HUES64 (cell line): Measurements from ENCODE around the gene CDC37L1.

Source experiments
- H3K27ac ChIP-seq: 2 replicates; pipeline ENCODE4 v1.7.0; 2013; ENCODE audit warnings: low read depth, low read length, inconsistent platforms
- H3K27me3 ChIP-seq: 2 replicates; pipeline ENCODE4 v1.6.1; 2013; ENCODE audit warnings: mild to moderate bottlenecking, low read length; ENCODE audit not compliant: insufficient read depth
- H3K36me3 ChIP-seq: 2 replicates; pipeline ENCODE4 v1.6.1; 2013; ENCODE audit warnings: mild to moderate bottlenecking, low read length; ENCODE audit not compliant: insufficient read depth
- H3K4me1 ChIP-seq: 2 replicates; pipeline ENCODE4 v1.6.1; 2013; ENCODE audit warnings: mild to moderate bottlenecking, low read length, moderate library complexity; ENCODE audit not compliant: insufficient read depth
- H3K4me3 ChIP-seq: 2 replicates; pipeline ENCODE4 v1.5.1; 2013; ENCODE audit warnings: mild to moderate bottlenecking, low read length, moderate library complexity
- H3K9ac ChIP-seq: 2 replicates; pipeline ENCODE4 v1.6.1; 2013; ENCODE audit warnings: mild to moderate bottlenecking, low read depth, low read length
- H3K9me3 ChIP-seq: 2 replicates; pipeline ENCODE4 v1.6.1; 2013; ENCODE audit warnings: low read depth, low read length; ENCODE audit not compliant: insufficient read depth
- WGBS: fragments of 150-250, 120-280 bp; methylation state at CpG from one replicate; pipeline ENCODE4 v1.1.7; 2013; ENCODE audit warnings: missing lambda C conversion rate; 5-methylcytosine and 5-hydroxymethylcytosine counted together

Gene CDC37L1

DNA sequence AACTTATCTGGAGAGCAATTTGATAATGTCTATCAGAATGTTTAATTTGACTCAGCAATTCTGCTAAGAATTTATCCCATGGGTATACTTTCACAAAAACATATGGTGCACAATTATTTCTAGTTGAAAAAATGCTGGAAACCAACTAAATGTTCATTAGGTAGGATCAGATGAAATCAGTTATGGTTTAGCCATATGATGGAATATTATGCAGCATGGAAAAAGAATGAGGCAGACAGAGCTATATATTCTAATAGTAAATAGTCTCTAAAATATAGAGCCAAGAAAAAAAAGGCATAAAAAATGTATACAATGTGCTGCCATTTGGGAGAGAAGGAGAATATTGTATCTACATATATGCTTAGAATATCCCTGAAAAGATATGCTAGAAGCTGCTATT is 9.5 kb upstream of the CDC37L1 start:
- Histone ChIP-seq H3K4me1 (peaks cover 22% of the 10 kb centered on the region), H3K9ac (no peak overlapping the region), H3K4me3 (no peak overlapping the region), H3K27ac (no peak overlapping the region), H3K9me3 (no peaks in the 10 kb centered on the region), H3K36me3 (no peaks in the 10 kb centered on the region), H3K27me3 (peaks cover 8% of the 10 kb centered on the region; the same call in 1 of the 2 replicates)

- Histone ChIP-seq H3K27me3 (peaks cover 8% of the 10 kb centered on the region; the same call in 1 of the 2 replicates), H3K9ac (no peak overlapping the region; the same call in 1 of the 2 replicates), H3K36me3 (no peaks in the 10 kb centered on the region), H3K4me1 (peaks cover 15% of the 10 kb centered on the region), H3K9me3 (no peaks in the 10 kb centered on the region), H3K4me3 (no peak overlapping the region), H3K27ac (no peak overlapping the region; the same call in 1 of the 2 replicates)
- WGBS, result 55% methylated on average over 2 of the region's 3 CpGs
These were observed 8.8 kb upstream of the CDC37L1 start for GRCh38 chr9:4670591-4670990.

DNA sequence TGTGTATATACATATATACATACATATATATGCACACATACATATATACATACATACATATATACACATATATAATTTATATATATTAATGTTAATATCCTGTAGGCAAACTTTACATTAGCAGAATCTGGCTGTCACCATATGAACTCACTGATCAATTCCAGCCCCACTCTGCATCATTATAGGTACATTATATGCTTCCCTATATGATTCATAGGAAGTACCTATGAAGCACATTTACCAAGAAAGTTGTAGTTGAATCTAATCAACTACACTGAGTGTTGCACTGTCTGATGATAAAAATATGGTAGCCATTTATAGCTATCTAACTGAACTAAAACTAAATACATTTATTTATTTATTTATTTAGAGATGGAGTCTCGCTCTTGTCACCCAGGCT is 7.6 kb upstream of the CDC37L1 start:
- Histone ChIP-seq H3K27me3 (peaks cover 8% of the 10 kb centered on the region; the same call in 1 of the 2 replicates), H3K36me3 (no peaks in the 10 kb centered on the region), H3K4me3 (no peak overlapping the region), H3K9me3 (no peaks in the 10 kb centered on the region), H3K27ac (no peak overlapping the region), H3K4me1 (peaks cover 9% of the 10 kb centered on the region; the same call in 1 of the 2 replicates), H3K9ac (no peak overlapping the region)
- WGBS, result 87% methylated on average over 1 of the region's 1 CpG

- Histone ChIP-seq H3K9me3 (no peaks in the 10 kb centered on the region), H3K36me3 (no peaks in the 10 kb centered on the region), H3K9ac (no peak overlapping the region), H3K27ac (no peak overlapping the region), H3K27me3 (no peaks in the 10 kb centered on the region), H3K4me1 (peaks cover 24% of the 10 kb centered on the region), H3K4me3 (no peak overlapping the region)
These were observed 4.6 kb upstream of the CDC37L1 start for GRCh38 chr9:4674783-4675182.

DNA sequence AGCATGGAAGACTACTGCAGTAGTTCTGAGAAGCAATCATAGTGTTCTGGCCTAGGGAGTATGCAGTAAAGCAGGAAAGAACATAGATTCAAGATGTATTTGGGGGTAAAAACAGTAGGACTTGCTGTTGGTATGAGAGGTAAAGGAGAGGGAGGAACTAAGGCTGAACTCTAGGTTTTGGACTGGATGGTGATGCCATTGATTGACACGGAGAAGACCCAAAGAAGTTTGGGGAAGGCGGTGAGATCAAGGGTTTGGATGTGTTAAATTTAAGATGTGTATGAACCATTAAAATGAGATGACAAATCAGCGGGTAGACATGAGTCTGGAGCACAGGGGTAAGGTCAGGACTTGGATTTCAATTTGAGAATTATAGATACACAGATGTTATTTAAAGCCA is 2.0 kb upstream of the CDC37L1 start:
- Histone ChIP-seq H3K27me3 (no peaks in the 10 kb centered on the region), H3K9me3 (no peaks in the 10 kb centered on the region), H3K36me3 (no peaks in the 10 kb centered on the region), H3K27ac (no peak overlapping the region), H3K4me3 (no peak overlapping the region), H3K9ac (no peak overlapping the region), H3K4me1 (peaks cover 23% of the 10 kb centered on the region)
- WGBS, result 94% methylated on average over 3 of the region's 3 CpGs

DNA sequence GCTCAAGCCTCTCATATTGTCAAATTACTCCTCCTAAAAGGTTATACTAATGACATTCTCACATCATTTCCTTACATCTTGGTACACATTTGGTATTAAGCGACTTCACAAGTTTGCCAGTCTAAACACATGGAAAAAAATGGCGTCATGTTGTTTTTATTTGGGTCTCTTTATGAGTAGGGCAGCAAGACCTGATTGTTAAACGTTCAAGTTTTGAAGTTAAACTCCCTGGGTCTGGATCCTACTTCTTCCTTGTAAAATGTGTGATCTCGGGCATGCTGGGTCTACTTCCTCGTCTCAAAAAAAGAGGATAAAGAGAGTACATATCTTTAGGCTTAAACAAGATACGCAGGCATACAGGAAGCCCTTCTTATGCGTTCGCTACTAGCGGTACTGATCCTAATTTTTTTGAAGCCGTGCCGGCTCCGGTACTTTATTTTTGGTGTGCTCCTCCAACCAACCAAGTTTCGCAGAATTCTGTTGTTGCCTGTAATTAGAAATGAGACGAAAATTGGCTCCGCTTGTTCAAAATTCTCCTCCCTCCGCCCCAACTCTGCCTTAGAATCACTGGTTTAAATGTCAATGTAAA is 596 bp upstream of the CDC37L1 start:
- 4% methylated on average over 16 of the region's 16 CpGs for WGBS
- Histone ChIP-seq H3K4me3 (peak overlapping the region; percentile 66), H3K9me3 (no peaks in the 10 kb centered on the region), H3K27me3 (no peaks in the 10 kb centered on the region), H3K9ac (peak overlapping the region; percentile 91), H3K36me3 (no peaks in the 10 kb centered on the region), H3K4me1 (peaks cover 23% of the 10 kb centered on the region), H3K27ac (peak overlapping the region; percentile 96)

GRCh38 chr9:4680173-4680525 is 780 bp downstream of the CDC37L1 start:
- H3K27me3 ChIP-seq, result no peaks in the 10 kb centered on the region
- H3K27ac ChIP-seq, result peak overlapping the region; percentile 91; the same call in 1 of the 2 replicates
- H3K9ac ChIP-seq, result peak overlapping the region; percentile 80
- peaks cover 23% of the 10 kb centered on the region for H3K4me1 ChIP-seq
- peak overlapping the region; percentile 66 for H3K4me3 ChIP-seq
- no peaks in the 10 kb centered on the region for H3K9me3 ChIP-seq
- peaks cover 6% of the 10 kb centered on the region for H3K36me3 ChIP-seq
- whole genome bisulfite sequencing, result 4% methylated on average over 10 of the region's 10 CpGs

DNA sequence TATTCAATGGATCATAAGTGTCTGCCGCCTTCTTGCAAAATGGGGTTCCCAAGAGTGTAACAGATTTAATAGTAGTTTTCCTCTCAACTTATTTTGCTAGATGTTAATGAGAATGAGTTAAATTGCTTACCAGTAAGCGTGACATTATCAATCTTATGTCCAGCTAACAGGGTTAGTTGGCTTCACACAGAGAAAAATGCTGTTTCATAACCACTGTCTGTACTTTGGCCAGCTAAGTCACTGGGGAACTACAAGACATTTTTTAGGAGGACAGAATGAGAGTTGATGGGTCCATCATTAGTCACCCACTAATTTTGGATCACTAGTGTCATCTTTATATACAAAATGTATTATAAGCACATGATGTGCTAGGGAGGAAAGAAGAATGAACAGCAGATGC is 1.4 kb downstream of the CDC37L1 start:
- peak overlapping the region; percentile 80; the same call in 1 of the 2 replicates for H3K9ac ChIP-seq
- peaks cover 12% of the 10 kb centered on the region for H3K36me3 ChIP-seq
- H3K9me3 ChIP-seq, result no peaks in the 10 kb centered on the region
- H3K4me1 ChIP-seq, result peaks cover 23% of the 10 kb centered on the region
- H3K4me3 ChIP-seq, result peak overlapping the region; percentile 66
- H3K27me3 ChIP-seq, result no peaks in the 10 kb centered on the region
- 80% methylated on average over 2 of the region's 2 CpGs for WGBS
- H3K27ac ChIP-seq, result no peak overlapping the region

- Histone ChIP-seq H3K9ac (no peak overlapping the region), H3K4me3 (no peak overlapping the region), H3K36me3 (peaks cover 46% of the 10 kb centered on the region), H3K4me1 (peaks cover 8% of the 10 kb centered on the region; the same call in 1 of the 2 replicates), H3K27ac (no peak overlapping the region), H3K9me3 (no peaks in the 10 kb centered on the region), H3K27me3 (no peaks in the 10 kb centered on the region)
- WGBS, result 92% methylated on average over 4 of the region's 4 CpGs
These were observed 5.5 kb downstream of the CDC37L1 start for GRCh38 chr9:4684820-4685219.

DNA sequence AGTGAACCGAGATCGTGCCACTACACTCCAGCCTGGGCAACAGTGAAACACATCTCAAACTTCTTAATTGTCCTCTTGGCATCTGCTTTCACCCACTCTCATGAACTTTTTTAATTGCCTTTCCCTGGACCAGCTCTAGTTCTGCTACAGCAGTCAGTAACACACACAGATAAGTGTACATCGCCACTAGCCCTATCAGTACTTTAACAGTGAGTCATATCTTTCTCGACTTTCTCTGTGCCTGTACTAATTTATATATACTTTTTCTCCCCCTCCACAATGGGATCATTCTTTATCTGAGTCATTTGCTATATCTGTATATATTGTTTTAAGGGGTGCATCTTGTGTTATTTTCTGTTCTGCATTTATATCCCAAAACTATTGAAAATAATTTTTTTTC is 6.7 kb downstream of the CDC37L1 start:
- Histone ChIP-seq H3K36me3 (peaks cover 59% of the 10 kb centered on the region), H3K9ac (no peak overlapping the region), H3K27me3 (no peaks in the 10 kb centered on the region), H3K4me1 (0 out of 2 replicates have a peak, but pooled peaks cover under 1% of the 10 kb centered on the region), H3K9me3 (no peaks in the 10 kb centered on the region), H3K4me3 (no peak overlapping the region), H3K27ac (no peak overlapping the region)
- 96% methylated on average over 4 of the region's 4 CpGs for WGBS

DNA sequence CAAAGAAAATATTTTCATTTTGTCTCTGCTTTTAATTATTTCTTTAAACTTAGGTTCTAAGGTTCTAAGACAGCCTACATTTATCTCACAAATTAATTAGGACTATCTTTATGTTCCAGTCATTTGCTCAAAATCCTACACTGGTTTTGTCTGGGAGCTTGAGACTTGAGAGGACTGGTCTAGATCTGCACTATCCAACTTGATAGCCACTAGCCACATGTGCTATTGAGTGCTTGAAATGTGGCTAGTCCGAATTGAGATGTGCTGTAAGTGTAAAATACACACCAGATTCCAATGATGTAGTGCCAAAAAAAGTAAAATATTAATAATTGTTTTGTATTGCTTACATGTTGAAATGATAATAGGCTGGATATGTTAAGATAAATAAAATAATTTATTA is 7.2 kb downstream of the CDC37L1 start:
- 100% methylated on average over 1 of the region's 1 CpG for WGBS
- no peak overlapping the region for H3K27ac ChIP-seq
- H3K4me1 ChIP-seq, result no peaks in the 10 kb centered on the region
- H3K4me3 ChIP-seq, result no peak overlapping the region
- peaks cover 63% of the 10 kb centered on the region for H3K36me3 ChIP-seq
- H3K9ac ChIP-seq, result no peak overlapping the region
- no peaks in the 10 kb centered on the region for H3K9me3 ChIP-seq
- no peaks in the 10 kb centered on the region for H3K27me3 ChIP-seq

DNA sequence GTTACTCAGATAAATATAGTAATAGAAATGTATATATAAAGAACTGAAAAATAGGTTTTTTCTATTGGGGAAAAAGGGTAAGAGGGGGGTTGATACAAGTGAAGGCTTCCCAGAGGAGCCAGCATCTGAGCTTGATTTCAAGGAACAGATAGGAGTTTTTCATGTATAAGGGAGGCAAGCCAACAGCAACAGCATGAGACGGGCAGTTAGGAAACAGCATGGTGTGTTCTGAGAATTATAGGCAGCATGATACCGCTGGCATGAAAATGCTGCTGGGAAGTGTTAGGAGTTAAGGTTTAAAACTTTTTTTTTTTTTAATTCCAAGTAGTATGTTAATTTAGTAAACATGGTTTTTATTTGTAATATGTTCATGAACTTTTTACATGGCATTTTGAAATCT is 9.7 kb downstream of the CDC37L1 start:
- H3K36me3 ChIP-seq, result peaks cover 64% of the 10 kb centered on the region
- no peak overlapping the region for H3K4me3 ChIP-seq
- no peak overlapping the region for H3K9ac ChIP-seq
- H3K9me3 ChIP-seq, result no peaks in the 10 kb centered on the region
- H3K27me3 ChIP-seq, result no peaks in the 10 kb centered on the region
- H3K4me1 ChIP-seq, result no peaks in the 10 kb centered on the region
- no peak overlapping the region for H3K27ac ChIP-seq
- WGBS, result 90% methylated on average over 2 of the region's 2 CpGs
